HEK293T (cell line): ENCODE data around the gene OR5B17.

Experiments
- ARNT ChIP-seq: fragments of 450-650 bp; IDR thresholded peaks from 2 replicates; pipeline ENCODE4 v1.6.1; 2017; ENCODE audit warnings: mild to moderate bottlenecking
- BHLHE40 ChIP-seq: fragments of 450-650 bp; IDR thresholded peaks from 2 replicates; pipeline ENCODE4 v1.6.1; 2016; ENCODE audit warnings: mild to moderate bottlenecking, moderate library complexity, borderline replicate concordance
- CTBP1 ChIP-seq: fragments of 450-650 bp; IDR thresholded peaks from 2 replicates; pipeline ENCODE4 v1.6.1; 2016; ENCODE audit warnings: borderline replicate concordance
- ELF4 ChIP-seq: fragments of 450-650 bp; IDR thresholded peaks from 2 replicates; pipeline ENCODE4 v1.6.1; 2017; ENCODE audit warnings: antibody characterized with exemption
- FOXK2 ChIP-seq: fragments of 450-650 bp; IDR thresholded peaks from 2 replicates; pipeline ENCODE4 v1.6.1; 2016; ENCODE audit warnings: mild to moderate bottlenecking
- FOXM1 ChIP-seq: fragments of 450-650 bp; IDR thresholded peaks from 2 replicates; pipeline ENCODE4 v1.6.1; 2017; ENCODE audit warnings: mild to moderate bottlenecking, borderline replicate concordance
- HDGF ChIP-seq: fragments of 450-650 bp; IDR thresholded peaks from 2 replicates; pipeline ENCODE4 v1.6.1; 2017; ENCODE audit warnings: antibody characterized with exemption, borderline replicate concordance
- L3MBTL2 ChIP-seq: fragments of 450-650 bp; conservative IDR thresholded peaks from 2 replicates; pipeline ENCODE4 v1.6.1; 2016; ENCODE audit warnings: mild to moderate bottlenecking
- NFRKB ChIP-seq: fragments of 450-650 bp; IDR thresholded peaks from 2 replicates; pipeline ENCODE4 v1.6.1; 2016; ENCODE audit warnings: mild to moderate bottlenecking, moderate library complexity
- PKNOX1 ChIP-seq: fragments of 450-650 bp; IDR thresholded peaks from 2 replicates; pipeline ENCODE4 v1.6.1; 2016
- SP1 ChIP-seq: fragments of 450-650 bp; IDR thresholded peaks from 2 replicates; pipeline ENCODE4 v1.6.1; 2017
- SUZ12 ChIP-seq: fragments of 450-650 bp; IDR thresholded peaks from 2 replicates; pipeline ENCODE4 v1.6.1; 2016; ENCODE audit warnings: mild to moderate bottlenecking
- TARDBP ChIP-seq: fragments of 450-650 bp; IDR thresholded peaks from 2 replicates; pipeline ENCODE4 v1.6.1; 2016

GRCh38 chr11:58390551-58391063 lies 31.7 kb upstream of the OR5B17 start:
- TF ChIP-seq BHLHE40 (no peak), SP1 (no peak), CTBP1 (no peak), ELF4 (no peak), FOXM1 (no peak), PKNOX1 (no peak), L3MBTL2 (no peak), TARDBP (no peak), HDGF (no peak), NFRKB (no peak), ARNT (no peak), FOXK2 (no peak), SUZ12 (no peak)
